ENCODE data around the gene KHDC1.
"Not testable (repeated sequence)": the region's sequence is repeated elsewhere in the genome, so short reads cannot be mapped to it uniquely, and the experiment has no call there.

Gene KHDC1

GRCh38 chr6:73248192-73248903 lies 14.6 kb downstream of the KHDC1 start:
- DNase-seq = no peak

- no peak for DNase-seq
Observed at GRCh38 chr6:73242001-73242400, 21.0 kb downstream of the KHDC1 start.

GRCh38 chr6:73240730-73241129 lies 22.3 kb downstream of the KHDC1 start:
- no peak for DNase-seq

GRCh38 chr6:73236144-73236750 lies 26.7 kb downstream of the KHDC1 start:
- peak in 2 of 3 donors; percentile 28 to 46 for DNase-seq

GRCh38 chr6:73234733-73235132 lies 28.3 kb downstream of the KHDC1 start:
- DNase-seq = peak; percentile 3 to 31 (median 28)

- DNase-seq = not testable (repeated sequence)
Observed at GRCh38 chr6:73233971-73234370, 29.0 kb downstream of the KHDC1 start.

- DNase-seq = no peak
Observed at GRCh38 chr6:73233048-73233447, 29.9 kb downstream of the KHDC1 start.

- DNase-seq = peak; percentile 73 to 86 (median 80)
Observed at GRCh38 chr6:73231986-73232391, 31.0 kb downstream of the KHDC1 start.

- DNase-seq = no peak
Observed at GRCh38 chr6:73227606-73228255, 35.3 kb downstream of the KHDC1 start.

GRCh38 chr6:73225396-73225795 lies 37.6 kb downstream of the KHDC1 start, which contains the start of gene KHDC1L:
Gene KHDC1L (minus strand): TSS chr6:73225496. CDS start chr6:73225408, 88 bp downstream.
- no peak for DNase-seq

GRCh38 chr6:73216859-73217258 lies 46.1 kb downstream of the KHDC1 start:
- no peak for DNase-seq

- DNase-seq = no peak
Observed at GRCh38 chr6:73209117-73209516, 53.9 kb downstream of the KHDC1 start.

GRCh38 chr6:73207221-73207837 lies 55.7 kb downstream of the KHDC1 start:
- no peak for DNase-seq

- DNase-seq = no peak
Observed at GRCh38 chr6:73204252-73204651, 58.7 kb downstream of the KHDC1 start.

- peak in 1 of 3 donors; percentile 4 for DNase-seq
Observed at GRCh38 chr6:73203098-73203497, 59.9 kb downstream of the KHDC1 start.

GRCh38 chr6:73200735-73201134 lies 62.3 kb downstream of the KHDC1 start:
- no peak for DNase-seq

- DNase-seq = no peak
Observed at GRCh38 chr6:73200247-73200646, 62.7 kb downstream of the KHDC1 start.

- no peak for DNase-seq
Observed at GRCh38 chr6:73194744-73195143, 68.3 kb downstream of the KHDC1 start.

- not testable (repeated sequence) for DNase-seq
Observed at GRCh38 chr6:73193302-73193701, 69.7 kb downstream of the KHDC1 start.

All from suppressor macrophage treated with lipopolysaccharide for 1 hour (primary cell).